Body of pancreas (tissue), 4 donors: ENCODE results near the gene ZNF521. TPM values are rescaled to one million over a fixed set of nuclear protein-coding genes. Genes with fewer than 3 reads are reported as not detected.

Experiments used
- ATAC-seq: fragments of 150-250 bp; one replicate; pipeline ENCODE4 v1.9.1; 2016
- DNase-seq, 4 donors: peaks; one replicate each; pipeline ENCODE4 v3.0.0-alpha.2; 2019
- H3K27ac ChIP-seq, 4 donors: fragments of 200-600 bp; sonication (generic); 1 replicate in 3 of 4; 2 replicates in 1 of 4; pipeline versions ENCODE4 v1.5.1 to v1.6.1; 2016 to 2019; ENCODE audit warnings: mild to moderate bottlenecking in 1 of 4, mixed read lengths in 1 of 4, moderate library complexity in 1 of 4
- H3K27me3 ChIP-seq, 2 donors: fragments of 200-600 bp; sonication (generic); one replicate each; pipeline ENCODE4 v1.6.0; 2016; ENCODE audit warnings: mild to moderate bottlenecking in 1 of 2
- H3K36me3 ChIP-seq, 2 donors: fragments of 200-600 bp; sonication (generic); replicated peaks in 1 of 2; 2 replicates each; pipeline ENCODE4 v1.5.1; 2016; ENCODE audit warnings: low read depth in 2 of 2; ENCODE audit not compliant: insufficient read depth in 1 of 2
- H3K4me1 ChIP-seq: fragments of 200-600 bp; sonication (generic); one replicate; pipeline ENCODE4 v1.6.0; 2016
- H3K4me3 ChIP-seq, 2 donors: fragments of 200-600 bp; sonication (generic); 1 replicate in 1 of 2; 2 replicates in 1 of 2; pipeline ENCODE4 v1.5.1; 2016 to 2019
- H3K9me3 ChIP-seq, 3 donors: fragments of 200-600 bp; sonication (generic); 1 replicate in 2 of 3; 2 replicates in 1 of 3; pipeline ENCODE4 v1.5.1; 2016
- POLR2A ChIP-seq, 3 donors: fragments of 450-650 bp; IDR thresholded peaks; one replicate each; pipeline ENCODE4 v1.6.1; 2016; ENCODE audit warnings: antibody characterized with exemption in 3 of 3, mild to moderate bottlenecking in 2 of 3
- WGBS, 2 donors: methylation state at CpG; one replicate each; pipeline ENCODE4 v1.1.5; 2017; 5-methylcytosine and 5-hydroxymethylcytosine counted together
- intact Hi-C: fragments of 100-400 bp; cut with DNase I; formaldehyde crosslinking; loops from one replicate; pipeline ENCODE4 v1.15.1; 2023
- total RNA-seq, 2 donors: library from RNA; depleted of rRNA; stranded (reverse); fragments of >200 nt; gene quantifications; one replicate each; pipeline ENCODE4 v1.1.0, GENCODE V29; 2016
- TF ChIP-seq, protein P1 (sequence below), 7 experiments: fragments of 450-650 bp in 4 of 7; fragments of 200-600 bp in 3 of 7; sonication (generic) in 3 of 7; IDR thresholded peaks; one replicate each; pipeline ENCODE4 v1.5.1; 2016 to 2019; ENCODE audit warnings: antibody characterized with exemption in 7 of 7

Gene ZNF521
- total RNA-seq, 2 donors from 2014 or later = 3.3 to 17.4 TPM

DNA sequence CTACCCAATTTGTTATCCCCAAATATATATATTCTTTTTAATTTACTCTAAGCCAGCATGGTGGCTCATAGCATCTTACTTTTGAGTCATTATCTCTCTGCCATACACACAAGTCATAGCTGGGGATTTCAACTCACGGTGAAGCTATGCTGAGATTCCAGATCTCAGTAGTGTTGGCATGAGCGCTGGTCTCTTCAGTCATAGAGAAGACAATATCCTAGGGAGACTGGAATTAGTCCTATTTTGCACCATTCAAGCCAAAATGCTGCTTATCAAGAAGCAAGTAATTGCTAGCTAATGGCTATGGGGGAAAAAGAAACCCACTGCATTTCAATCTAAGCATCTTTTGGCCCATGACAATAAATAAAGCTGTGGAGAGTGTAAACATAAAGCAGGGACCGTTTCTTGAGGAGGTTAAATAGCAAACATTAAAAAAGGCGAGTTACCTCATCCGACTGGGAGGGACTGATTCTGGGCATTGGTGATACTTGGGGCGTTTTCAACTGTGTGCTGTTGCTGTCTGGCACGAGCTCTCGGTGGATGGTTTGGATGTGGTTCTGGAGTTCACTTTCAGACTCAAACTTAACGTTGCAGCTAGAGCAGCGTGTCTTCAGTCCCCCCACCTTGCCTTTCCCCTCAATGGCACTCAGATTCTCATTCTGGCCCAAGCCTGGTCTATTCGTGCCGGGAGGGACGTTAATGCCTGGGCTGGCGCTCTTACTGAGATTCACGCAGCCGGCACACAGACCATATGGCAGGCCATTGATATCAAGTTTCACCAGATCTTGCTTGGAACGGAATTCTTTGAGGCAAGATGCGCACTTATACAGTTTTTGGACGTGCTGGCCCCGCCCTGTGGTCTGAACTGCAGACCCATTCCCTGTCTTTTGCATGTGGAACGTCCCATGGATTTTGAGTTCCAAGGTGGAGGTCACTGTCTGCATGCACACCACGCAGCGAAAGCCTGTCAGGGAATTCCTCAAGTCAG is 127.8 kb downstream of the ZNF521 start:
- no peak overlapping the region for H3K4me3 ChIP-seq
- H3K27ac ChIP-seq = no peak overlapping the region
- no peaks in the 10 kb centered on the region for H3K4me1 ChIP-seq
- intact Hi-C loops = no loop called here
- no peak for DNase-seq
- 81% methylated on average over 23 of the region's 23 CpGs for WGBS, 2 donors
- H3K9me3 ChIP-seq = no peaks in the 10 kb centered on the region
- TF ChIP-seq, protein P1, sequence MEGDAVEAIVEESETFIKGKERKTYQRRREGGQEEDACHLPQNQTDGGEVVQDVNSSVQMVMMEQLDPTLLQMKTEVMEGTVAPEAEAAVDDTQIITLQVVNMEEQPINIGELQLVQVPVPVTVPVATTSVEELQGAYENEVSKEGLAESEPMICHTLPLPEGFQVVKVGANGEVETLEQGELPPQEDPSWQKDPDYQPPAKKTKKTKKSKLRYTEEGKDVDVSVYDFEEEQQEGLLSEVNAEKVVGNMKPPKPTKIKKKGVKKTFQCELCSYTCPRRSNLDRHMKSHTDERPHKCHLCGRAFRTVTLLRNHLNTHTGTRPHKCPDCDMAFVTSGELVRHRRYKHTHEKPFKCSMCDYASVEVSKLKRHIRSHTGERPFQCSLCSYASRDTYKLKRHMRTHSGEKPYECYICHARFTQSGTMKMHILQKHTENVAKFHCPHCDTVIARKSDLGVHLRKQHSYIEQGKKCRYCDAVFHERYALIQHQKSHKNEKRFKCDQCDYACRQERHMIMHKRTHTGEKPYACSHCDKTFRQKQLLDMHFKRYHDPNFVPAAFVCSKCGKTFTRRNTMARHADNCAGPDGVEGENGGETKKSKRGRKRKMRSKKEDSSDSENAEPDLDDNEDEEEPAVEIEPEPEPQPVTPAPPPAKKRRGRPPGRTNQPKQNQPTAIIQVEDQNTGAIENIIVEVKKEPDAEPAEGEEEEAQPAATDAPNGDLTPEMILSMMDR (IDR thresholded peaks at IDR 0.05) = no peak
- TF ChIP-seq POLR2A (IDR thresholded peaks at IDR 0.05) = no peak
- H3K27me3 ChIP-seq = no peaks in the 10 kb centered on the region
- no peaks in the 10 kb centered on the region for H3K36me3 ChIP-seq
- ATAC-seq = no peak

DNA sequence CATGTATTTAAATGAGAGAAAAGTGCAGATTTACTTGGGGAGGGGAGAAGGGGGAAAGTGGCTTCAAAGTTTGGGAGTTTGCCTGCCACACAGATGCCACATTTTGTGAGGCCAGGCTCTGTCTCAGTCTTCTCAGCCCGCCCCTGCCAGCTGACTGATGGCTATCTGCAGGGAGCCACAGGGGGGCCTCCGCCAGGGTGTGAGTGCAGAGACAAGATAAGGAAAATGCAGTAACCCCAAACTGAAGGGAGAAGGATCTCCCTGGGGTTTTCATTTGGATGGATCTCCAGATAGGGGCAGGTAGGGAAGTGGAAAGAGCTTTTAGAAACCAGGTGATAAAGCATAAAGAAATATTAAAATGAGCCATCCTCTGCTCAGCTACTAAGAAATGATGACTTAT is 128.8 kb downstream of the ZNF521 start:
- ATAC-seq (no peak), DNase-seq (no peak)
- no peaks in the 10 kb centered on the region for H3K4me1 ChIP-seq
- WGBS, 2 donors = 68 to 89% methylated on average over 2 of the region's 2 CpGs
- no peaks in the 10 kb centered on the region for H3K27me3 ChIP-seq
- TF ChIP-seq, protein P1 (IDR thresholded peaks at IDR 0.05) = no peak
- TF ChIP-seq POLR2A (IDR thresholded peaks at IDR 0.05) = no peak
- H3K27ac ChIP-seq = no peak overlapping the region
- H3K36me3 ChIP-seq = no peaks in the 10 kb centered on the region
- H3K9me3 ChIP-seq = no peaks in the 10 kb centered on the region
- no peak overlapping the region for H3K4me3 ChIP-seq
- intact Hi-C loops = no loop called here

DNA sequence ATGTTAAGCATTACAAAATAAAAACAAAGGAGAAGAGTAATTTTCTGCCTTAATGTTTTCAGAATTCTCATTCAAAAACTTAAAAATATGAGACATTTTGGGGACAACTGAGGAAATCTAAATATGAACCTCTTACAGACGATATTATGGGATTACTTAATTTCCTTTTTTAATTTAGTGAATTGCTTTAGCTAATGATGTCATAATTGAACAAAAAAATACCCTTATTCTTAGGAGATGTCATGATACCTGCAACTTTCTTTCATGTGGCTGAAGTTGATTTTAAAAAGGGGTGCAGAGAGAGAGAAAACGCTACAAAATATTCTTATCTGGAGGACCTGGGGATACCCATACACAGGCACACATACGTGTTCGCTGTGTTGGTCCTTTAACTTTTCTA is 129.3 kb downstream of the ZNF521 start:
- no peaks in the 10 kb centered on the region for H3K4me1 ChIP-seq
- no peak overlapping the region for H3K27ac ChIP-seq
- H3K9me3 ChIP-seq = no peaks in the 10 kb centered on the region
- H3K27me3 ChIP-seq = no peaks in the 10 kb centered on the region
- 71 to 80% methylated on average over 4 of the region's 4 CpGs for WGBS, 2 donors
- no peak for DNase-seq
- no peaks in the 10 kb centered on the region for H3K36me3 ChIP-seq
- intact Hi-C loops = no loop called here
- H3K4me3 ChIP-seq = no peak overlapping the region
- TF ChIP-seq, protein P1 (IDR thresholded peaks at IDR 0.05) = no peak
- no peak for TF ChIP-seq POLR2A (IDR thresholded peaks at IDR 0.05)
- no peak for ATAC-seq

DNA sequence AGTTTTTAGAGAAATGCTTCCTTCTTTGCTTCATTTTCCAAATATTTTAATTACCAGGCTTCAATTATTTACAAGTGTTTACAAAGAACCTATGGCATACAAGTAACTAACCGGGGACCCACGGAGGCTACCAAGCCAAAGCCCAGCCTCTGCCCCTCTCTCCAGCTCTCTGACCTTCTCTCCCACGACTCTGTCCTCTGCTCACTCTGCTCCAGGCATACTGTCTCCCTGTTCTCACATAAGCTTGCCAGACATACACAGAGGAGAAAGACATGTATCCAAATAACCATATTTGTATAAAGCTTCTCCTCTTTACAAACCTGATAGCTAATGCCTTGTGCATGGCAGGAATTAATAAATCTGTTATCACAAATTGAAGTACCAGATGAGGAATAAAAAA is 141.3 kb downstream of the ZNF521 start:
- H3K36me3 ChIP-seq = no peaks in the 10 kb centered on the region
- no peak overlapping the region for H3K4me3 ChIP-seq
- TF ChIP-seq, protein P1 (IDR thresholded peaks at IDR 0.05) = no peak
- no peak for TF ChIP-seq POLR2A (IDR thresholded peaks at IDR 0.05)
- 68 to 70% methylated on average over 3 of the region's 3 CpGs for WGBS, 2 donors
- no peaks in the 10 kb centered on the region for H3K27me3 ChIP-seq
- ATAC-seq = no peak
- no peak for DNase-seq
- no peaks in the 10 kb centered on the region for H3K4me1 ChIP-seq
- no peaks in the 10 kb centered on the region for H3K9me3 ChIP-seq
- no peak overlapping the region for H3K27ac ChIP-seq
- intact Hi-C loops = no loop called here
